GM12878 (cell line): ENCODE data around the gene DIAPH3.

Source experiments
- CEBPB ChIP-seq, 2 experiments: fragments of 150-350 bp in 1 of 2; IDR thresholded peaks; 2 replicates each; pipeline ENCODE4 v1.6.1; 2012 to 2014; ENCODE audit warnings: low read depth in 2 of 2, low read length in 2 of 2, borderline replicate concordance in 1 of 2, inconsistent platforms in 1 of 2
- CREM ChIP-seq: IDR thresholded peaks from 2 replicates; pipeline ENCODE4 v1.6.1; 2014; ENCODE audit warnings: antibody characterized with exemption, low read depth
- EZH2 ChIP-seq: IDR thresholded peaks from 2 replicates; pipeline ENCODE4 v1.6.1; 2012; ENCODE audit warnings: low read depth, mild to moderate bottlenecking, control low read depth, inconsistent platforms, low read length, borderline replicate concordance; ENCODE audit not compliant: control insufficient read depth
- JUNB ChIP-seq: IDR thresholded peaks from 2 replicates; pipeline ENCODE4 v1.6.1; 2016; ENCODE audit warnings: antibody characterized with exemption, mild to moderate bottlenecking
- NR2F1 ChIP-seq: fragments of 450-650 bp; conservative IDR thresholded peaks from 2 replicates; pipeline ENCODE4 v1.6.1; 2017; ENCODE audit warnings: mild to moderate bottlenecking
- POLR2A ChIP-seq: IDR thresholded peaks from 2 replicates; pipeline ENCODE4 v1.6.1; 2011; ENCODE audit warnings: low read depth, mild to moderate bottlenecking, low read length
- TF ChIP-seq, protein P1 (sequence below): IDR thresholded peaks from 2 replicates; pipeline ENCODE4 v1.6.1; 2012; ENCODE audit warnings: low read depth, low read length, improper control_type of control experiment
- TF ChIP-seq, protein P2 (sequence below), 3 experiments: IDR thresholded peaks in 2 of 3; conservative IDR thresholded peaks in 1 of 3; 2 replicates each; pipeline ENCODE4 v1.5.1; 2011; ENCODE audit warnings: low read depth in 3 of 3, low read length in 3 of 3, mild to moderate bottlenecking in 3 of 3, control low read depth in 2 of 3, moderate library complexity in 2 of 3, inconsistent platforms in 1 of 3, mixed read lengths in 1 of 3; ENCODE audit not compliant: control insufficient read depth in 2 of 3, insufficient read depth in 1 of 3; ENCODE audit errors: extremely low read depth in 1 of 3
- TF ChIP-seq, protein P3 (sequence below): fragments of 450-650 bp; IDR thresholded peaks from 2 replicates; pipeline ENCODE4 v1.6.1; 2017; ENCODE audit warnings: mild to moderate bottlenecking
- TF ChIP-seq, protein P4 (sequence below): fragments of 450-650 bp; IDR thresholded peaks from 2 replicates; pipeline ENCODE4 v1.6.1; 2018; ENCODE audit warnings: borderline replicate concordance, mild to moderate bottlenecking; ENCODE audit not compliant: partially characterized antibody
- TF ChIP-seq, protein P5 (sequence below): fragments of 450-650 bp; IDR thresholded peaks from 2 replicates; pipeline ENCODE4 v1.6.1; 2017; ENCODE audit warnings: antibody characterized with exemption, mild to moderate bottlenecking, moderate library complexity

DNA sequence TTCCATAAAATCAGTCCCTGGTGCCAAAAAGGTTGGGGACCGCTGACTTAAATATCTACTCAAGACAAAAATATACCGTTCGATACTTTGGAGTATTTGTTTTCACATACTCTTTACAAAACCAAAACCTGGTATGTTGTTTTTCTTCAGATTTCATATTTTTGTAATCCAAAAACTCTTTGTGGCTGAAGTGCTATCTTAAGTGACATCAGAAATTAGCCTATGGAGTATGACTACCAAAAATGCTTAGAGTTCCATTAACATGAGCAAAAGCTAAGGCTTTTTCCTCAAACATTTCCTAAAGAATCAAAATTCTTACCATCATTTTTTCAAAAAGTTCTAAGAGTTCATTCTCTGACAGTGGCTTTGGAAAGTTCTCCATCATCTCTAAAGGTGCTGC is 52.0 kb downstream of the DIAPH3 start:
- no peak for TF ChIP-seq JUNB
- TF ChIP-seq, protein P1, sequence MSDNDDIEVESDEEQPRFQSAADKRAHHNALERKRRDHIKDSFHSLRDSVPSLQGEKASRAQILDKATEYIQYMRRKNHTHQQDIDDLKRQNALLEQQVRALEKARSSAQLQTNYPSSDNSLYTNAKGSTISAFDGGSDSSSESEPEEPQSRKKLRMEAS = no peak
- no peak for TF ChIP-seq EZH2
- TF ChIP-seq, protein P2, sequence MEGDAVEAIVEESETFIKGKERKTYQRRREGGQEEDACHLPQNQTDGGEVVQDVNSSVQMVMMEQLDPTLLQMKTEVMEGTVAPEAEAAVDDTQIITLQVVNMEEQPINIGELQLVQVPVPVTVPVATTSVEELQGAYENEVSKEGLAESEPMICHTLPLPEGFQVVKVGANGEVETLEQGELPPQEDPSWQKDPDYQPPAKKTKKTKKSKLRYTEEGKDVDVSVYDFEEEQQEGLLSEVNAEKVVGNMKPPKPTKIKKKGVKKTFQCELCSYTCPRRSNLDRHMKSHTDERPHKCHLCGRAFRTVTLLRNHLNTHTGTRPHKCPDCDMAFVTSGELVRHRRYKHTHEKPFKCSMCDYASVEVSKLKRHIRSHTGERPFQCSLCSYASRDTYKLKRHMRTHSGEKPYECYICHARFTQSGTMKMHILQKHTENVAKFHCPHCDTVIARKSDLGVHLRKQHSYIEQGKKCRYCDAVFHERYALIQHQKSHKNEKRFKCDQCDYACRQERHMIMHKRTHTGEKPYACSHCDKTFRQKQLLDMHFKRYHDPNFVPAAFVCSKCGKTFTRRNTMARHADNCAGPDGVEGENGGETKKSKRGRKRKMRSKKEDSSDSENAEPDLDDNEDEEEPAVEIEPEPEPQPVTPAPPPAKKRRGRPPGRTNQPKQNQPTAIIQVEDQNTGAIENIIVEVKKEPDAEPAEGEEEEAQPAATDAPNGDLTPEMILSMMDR (IDR thresholded peaks at IDR 0.05 in 2 of 3, conservative IDR thresholded peaks at IDR 0.05 in 1 of 3; ENCODE audit: control insufficient read depth in 2 of 3, extremely low read depth in 1 of 3, insufficient read depth in 1 of 3, low read depth in 3 of 3, low read length in 3 of 3) = no peak
- TF ChIP-seq CEBPB (IDR thresholded peaks at IDR 0.05; ENCODE audit: borderline replicate concordance in 1 of 2, low read depth in 2 of 2, low read length in 2 of 2) = no peak
- TF ChIP-seq, protein P3, sequence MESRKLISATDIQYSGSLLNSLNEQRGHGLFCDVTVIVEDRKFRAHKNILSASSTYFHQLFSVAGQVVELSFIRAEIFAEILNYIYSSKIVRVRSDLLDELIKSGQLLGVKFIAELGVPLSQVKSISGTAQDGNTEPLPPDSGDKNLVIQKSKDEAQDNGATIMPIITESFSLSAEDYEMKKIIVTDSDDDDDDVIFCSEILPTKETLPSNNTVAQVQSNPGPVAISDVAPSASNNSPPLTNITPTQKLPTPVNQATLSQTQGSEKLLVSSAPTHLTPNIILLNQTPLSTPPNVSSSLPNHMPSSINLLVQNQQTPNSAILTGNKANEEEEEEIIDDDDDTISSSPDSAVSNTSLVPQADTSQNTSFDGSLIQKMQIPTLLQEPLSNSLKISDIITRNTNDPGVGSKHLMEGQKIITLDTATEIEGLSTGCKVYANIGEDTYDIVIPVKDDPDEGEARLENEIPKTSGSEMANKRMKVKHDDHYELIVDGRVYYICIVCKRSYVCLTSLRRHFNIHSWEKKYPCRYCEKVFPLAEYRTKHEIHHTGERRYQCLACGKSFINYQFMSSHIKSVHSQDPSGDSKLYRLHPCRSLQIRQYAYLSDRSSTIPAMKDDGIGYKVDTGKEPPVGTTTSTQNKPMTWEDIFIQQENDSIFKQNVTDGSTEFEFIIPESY = no peak
- no peak for TF ChIP-seq POLR2A
- TF ChIP-seq, protein P4, sequence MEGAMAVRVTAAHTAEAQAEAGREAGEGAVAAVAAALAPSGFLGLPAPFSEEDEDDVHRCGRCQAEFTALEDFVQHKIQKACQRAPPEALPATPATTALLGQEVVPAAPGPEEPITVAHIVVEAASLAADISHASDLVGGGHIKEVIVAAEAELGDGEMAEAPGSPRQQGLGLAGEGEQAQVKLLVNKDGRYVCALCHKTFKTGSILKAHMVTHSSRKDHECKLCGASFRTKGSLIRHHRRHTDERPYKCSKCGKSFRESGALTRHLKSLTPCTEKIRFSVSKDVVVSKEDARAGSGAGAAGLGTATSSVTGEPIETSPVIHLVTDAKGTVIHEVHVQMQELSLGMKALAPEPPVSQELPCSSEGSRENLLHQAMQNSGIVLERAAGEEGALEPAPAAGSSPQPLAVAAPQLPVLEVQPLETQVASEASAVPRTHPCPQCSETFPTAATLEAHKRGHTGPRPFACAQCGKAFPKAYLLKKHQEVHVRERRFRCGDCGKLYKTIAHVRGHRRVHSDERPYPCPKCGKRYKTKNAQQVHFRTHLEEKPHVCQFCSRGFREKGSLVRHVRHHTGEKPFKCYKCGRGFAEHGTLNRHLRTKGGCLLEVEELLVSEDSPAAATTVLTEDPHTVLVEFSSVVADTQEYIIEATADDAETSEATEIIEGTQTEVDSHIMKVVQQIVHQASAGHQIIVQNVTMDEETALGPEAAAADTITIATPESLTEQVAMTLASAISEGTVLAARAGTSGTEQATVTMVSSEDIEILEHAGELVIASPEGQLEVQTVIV = no peak
- TF ChIP-seq, protein P5, sequence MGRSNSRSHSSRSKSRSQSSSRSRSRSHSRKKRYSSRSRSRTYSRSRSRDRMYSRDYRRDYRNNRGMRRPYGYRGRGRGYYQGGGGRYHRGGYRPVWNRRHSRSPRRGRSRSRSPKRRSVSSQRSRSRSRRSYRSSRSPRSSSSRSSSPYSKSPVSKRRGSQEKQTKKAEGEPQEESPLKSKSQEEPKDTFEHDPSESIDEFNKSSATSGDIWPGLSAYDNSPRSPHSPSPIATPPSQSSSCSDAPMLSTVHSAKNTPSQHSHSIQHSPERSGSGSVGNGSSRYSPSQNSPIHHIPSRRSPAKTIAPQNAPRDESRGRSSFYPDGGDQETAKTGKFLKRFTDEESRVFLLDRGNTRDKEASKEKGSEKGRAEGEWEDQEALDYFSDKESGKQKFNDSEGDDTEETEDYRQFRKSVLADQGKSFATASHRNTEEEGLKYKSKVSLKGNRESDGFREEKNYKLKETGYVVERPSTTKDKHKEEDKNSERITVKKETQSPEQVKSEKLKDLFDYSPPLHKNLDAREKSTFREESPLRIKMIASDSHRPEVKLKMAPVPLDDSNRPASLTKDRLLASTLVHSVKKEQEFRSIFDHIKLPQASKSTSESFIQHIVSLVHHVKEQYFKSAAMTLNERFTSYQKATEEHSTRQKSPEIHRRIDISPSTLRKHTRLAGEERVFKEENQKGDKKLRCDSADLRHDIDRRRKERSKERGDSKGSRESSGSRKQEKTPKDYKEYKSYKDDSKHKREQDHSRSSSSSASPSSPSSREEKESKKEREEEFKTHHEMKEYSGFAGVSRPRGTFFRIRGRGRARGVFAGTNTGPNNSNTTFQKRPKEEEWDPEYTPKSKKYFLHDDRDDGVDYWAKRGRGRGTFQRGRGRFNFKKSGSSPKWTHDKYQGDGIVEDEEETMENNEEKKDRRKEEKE = no peak
- no peak for TF ChIP-seq CREM
- TF ChIP-seq NR2F1 = no peak
